ENCODE results near the gene SHPK. TPM values are rescaled to one million over a fixed set of nuclear protein-coding genes. Genes with fewer than 3 reads are reported as not detected.

SHPK gene
- total RNA-seq, 1 experiment from 2014 or later, result 8.4 TPM

GRCh38 chr17:3657874-3658783 is 22.1 kb upstream of the SHPK start:
- intact Hi-C loops (cut with micrococcal nuclease; ENCODE audit: unreplicated experiment), result no loop called here
- ChIA-PET POLR2A (interaction anchor here (1.0 kb wide), 1 partner anchor 22 kb away, joined by 3 read pairs; the partner anchor contains the start of genes CTNS and SHPK), CTCF (interaction anchor here (0.6 kb wide), 1 partner anchor 806 kb away, joined by 3 read pairs; no protein-coding TSS in a partner anchor)
- TF ChIP-seq TCF7L2 (IDR thresholded peaks at IDR 0.05; ENCODE audit: low read depth, low read length) (no peak), CTCF (IDR thresholded peaks at IDR 0.05) (no peak), POLR2AphosphoS5 (IDR thresholded peaks at IDR 0.05; ENCODE audit: low read depth, low read length) (no peak), SIN3A (IDR thresholded peaks at IDR 0.05; ENCODE audit: borderline replicate concordance, insufficient read depth, low read depth, low read length) (no peak)
- TF ChIP-seq, protein P1, sequence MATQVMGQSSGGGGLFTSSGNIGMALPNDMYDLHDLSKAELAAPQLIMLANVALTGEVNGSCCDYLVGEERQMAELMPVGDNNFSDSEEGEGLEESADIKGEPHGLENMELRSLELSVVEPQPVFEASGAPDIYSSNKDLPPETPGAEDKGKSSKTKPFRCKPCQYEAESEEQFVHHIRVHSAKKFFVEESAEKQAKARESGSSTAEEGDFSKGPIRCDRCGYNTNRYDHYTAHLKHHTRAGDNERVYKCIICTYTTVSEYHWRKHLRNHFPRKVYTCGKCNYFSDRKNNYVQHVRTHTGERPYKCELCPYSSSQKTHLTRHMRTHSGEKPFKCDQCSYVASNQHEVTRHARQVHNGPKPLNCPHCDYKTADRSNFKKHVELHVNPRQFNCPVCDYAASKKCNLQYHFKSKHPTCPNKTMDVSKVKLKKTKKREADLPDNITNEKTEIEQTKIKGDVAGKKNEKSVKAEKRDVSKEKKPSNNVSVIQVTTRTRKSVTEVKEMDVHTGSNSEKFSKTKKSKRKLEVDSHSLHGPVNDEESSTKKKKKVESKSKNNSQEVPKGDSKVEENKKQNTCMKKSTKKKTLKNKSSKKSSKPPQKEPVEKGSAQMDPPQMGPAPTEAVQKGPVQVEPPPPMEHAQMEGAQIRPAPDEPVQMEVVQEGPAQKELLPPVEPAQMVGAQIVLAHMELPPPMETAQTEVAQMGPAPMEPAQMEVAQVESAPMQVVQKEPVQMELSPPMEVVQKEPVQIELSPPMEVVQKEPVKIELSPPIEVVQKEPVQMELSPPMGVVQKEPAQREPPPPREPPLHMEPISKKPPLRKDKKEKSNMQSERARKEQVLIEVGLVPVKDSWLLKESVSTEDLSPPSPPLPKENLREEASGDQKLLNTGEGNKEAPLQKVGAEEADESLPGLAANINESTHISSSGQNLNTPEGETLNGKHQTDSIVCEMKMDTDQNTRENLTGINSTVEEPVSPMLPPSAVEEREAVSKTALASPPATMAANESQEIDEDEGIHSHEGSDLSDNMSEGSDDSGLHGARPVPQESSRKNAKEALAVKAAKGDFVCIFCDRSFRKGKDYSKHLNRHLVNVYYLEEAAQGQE (IDR thresholded peaks at IDR 0.05; ENCODE audit: insufficient read depth in 1 of 2, low read depth in 2 of 2, low read length in 1 of 2), result no peak
- H3K27ac ChIP-seq (ENCODE audit: low read length), result no peak overlapping the region
- no peaks in the 10 kb centered on the region for H3K9me3 ChIP-seq (ENCODE audit: control insufficient read depth, insufficient read depth, low read depth, low read length)
- no peak overlapping the region for H3K4me3 ChIP-seq (ENCODE audit: low read depth in 2 of 2, low read length in 2 of 2)
- in situ Hi-C loops (cut with HindIII; ENCODE audit: low pct_unique_long_range_greater_than_20kb, low sequenced_read_pairs), result no loop called here
- no peaks in the 10 kb centered on the region for H3K27me3 ChIP-seq (ENCODE audit: control insufficient read depth, insufficient read depth, low read length)
- BruUV-seq (replicated peaks), result no TSS peak
- ATAC-seq (no peak), DNase-seq (ENCODE audit: low read depth, low spot score) (no peak)
- H3K36me3 ChIP-seq (ENCODE audit: control insufficient read depth, insufficient read depth, low read length), result no peaks in the 10 kb centered on the region
- peaks cover 18% of the 10 kb centered on the region for H3K4me1 ChIP-seq (ENCODE audit: control insufficient read depth, insufficient read depth, low read length)

GRCh38 chr17:3657588-3657869 is 21.5 kb upstream of the SHPK start:
- Histone ChIP-seq H3K36me3 (ENCODE audit: control insufficient read depth, insufficient read depth, low read length) (no peaks in the 10 kb centered on the region), H3K27me3 (ENCODE audit: control insufficient read depth, insufficient read depth, low read length) (no peaks in the 10 kb centered on the region), H3K27ac (ENCODE audit: low read length) (no peak overlapping the region), H3K4me1 (ENCODE audit: control insufficient read depth, insufficient read depth, low read length) (peaks cover 18% of the 10 kb centered on the region), H3K9me3 (ENCODE audit: control insufficient read depth, insufficient read depth, low read depth, low read length) (no peaks in the 10 kb centered on the region), H3K4me3 (ENCODE audit: low read depth in 2 of 2, low read length in 2 of 2) (no peak overlapping the region)
- in situ Hi-C loops (cut with HindIII; ENCODE audit: low pct_unique_long_range_greater_than_20kb, low sequenced_read_pairs), result no loop called here
- TF ChIP-seq, protein P1 (IDR thresholded peaks at IDR 0.05; ENCODE audit: insufficient read depth in 1 of 2, low read depth in 2 of 2, low read length in 1 of 2), result no peak
- TF ChIP-seq TCF7L2 (IDR thresholded peaks at IDR 0.05; ENCODE audit: low read depth, low read length) (no peak), SIN3A (IDR thresholded peaks at IDR 0.05; ENCODE audit: borderline replicate concordance, insufficient read depth, low read depth, low read length) (no peak), CTCF (IDR thresholded peaks at IDR 0.05) (no peak), POLR2AphosphoS5 (IDR thresholded peaks at IDR 0.05; ENCODE audit: low read depth, low read length) (no peak)
- intact Hi-C loops (cut with micrococcal nuclease; ENCODE audit: unreplicated experiment), result no loop called here
- ATAC-seq (no peak), DNase-seq (ENCODE audit: low read depth, low spot score) (no peak)
- BruUV-seq (replicated peaks), result no TSS peak
- ChIA-PET CTCF (no interaction called here), POLR2A (interaction anchor here (1.0 kb wide), 1 partner anchor 21 kb away, joined by 3 read pairs; the partner anchor contains the start of genes CTNS and SHPK)

Measured in Panc1 (cell line).